H9 (cell line): ENCODE results near the gene VPS13C. TPM values are rescaled to one million over a fixed set of nuclear protein-coding genes. Genes with fewer than 3 reads are reported as not detected.

Source experiments
- DNase-seq: peaks from one replicate; pipeline ENCODE4 v3.0.0-alpha.2; 2017
- H2AFZ ChIP-seq: one replicate; pipeline ENCODE4 v1.6.1; 2013; ENCODE audit warnings: mild to moderate bottlenecking, low read length, control low read depth, moderate library complexity
- H2AK5ac ChIP-seq: 2 replicates; pipeline ENCODE4 v1.6.1; 2013; ENCODE audit warnings: low read length, control low read depth, mixed read lengths; ENCODE audit not compliant: insufficient read length
- H2BK120ac ChIP-seq: one replicate; pipeline ENCODE4 v1.6.1; 2013; ENCODE audit warnings: low read depth, mild to moderate bottlenecking, low read length, control low read depth, inconsistent platforms; ENCODE audit not compliant: poor library complexity, severe bottlenecking
- H2BK12ac ChIP-seq: 2 replicates; pipeline ENCODE4 v1.6.1; 2013; ENCODE audit warnings: low read length, control low read depth, mixed read lengths, low read depth; ENCODE audit not compliant: insufficient read length
- H2BK15ac ChIP-seq: 2 replicates; pipeline ENCODE4 v1.6.1; 2013; ENCODE audit warnings: low read depth, low read length, control low read depth
- H2BK20ac ChIP-seq: one replicate; pipeline ENCODE4 v1.6.1; 2013; ENCODE audit warnings: low read depth, mild to moderate bottlenecking, low read length, control low read depth, inconsistent platforms; ENCODE audit not compliant: poor library complexity, severe bottlenecking
- H2BK5ac ChIP-seq: 2 replicates; pipeline ENCODE4 v1.6.1; 2013; ENCODE audit warnings: low read length, control low read depth, mixed read lengths; ENCODE audit not compliant: insufficient read length
- H3K14ac ChIP-seq: 2 replicates; pipeline ENCODE4 v1.6.1; 2013; ENCODE audit warnings: low read length, control low read depth; ENCODE audit not compliant: insufficient read depth
- H3K18ac ChIP-seq: 2 replicates; pipeline ENCODE4 v1.6.1; 2013; ENCODE audit warnings: low read depth, mild to moderate bottlenecking, mixed read lengths, low read length, control low read depth; ENCODE audit not compliant: insufficient read length
- H3K23ac ChIP-seq: 2 replicates; pipeline ENCODE4 v1.6.1; 2013; ENCODE audit warnings: low read length, control low read depth, mixed read lengths, low read depth; ENCODE audit not compliant: insufficient read length
- H3K23me2 ChIP-seq: 2 replicates; pipeline ENCODE4 v1.6.1; 2013; ENCODE audit warnings: low read depth, mild to moderate bottlenecking, mixed read lengths, low read length, control low read depth; ENCODE audit not compliant: insufficient read length, poor library complexity, severe bottlenecking
- H3K27ac ChIP-seq: 2 replicates; pipeline ENCODE4 v1.5.1; 2013; ENCODE audit warnings: low read length, control low read depth, mixed read lengths, low read depth; ENCODE audit not compliant: insufficient read length
- H3K27me3 ChIP-seq: 2 replicates; pipeline ENCODE4 v1.6.1; 2013; ENCODE audit warnings: low read length, control low read depth, inconsistent platforms; ENCODE audit not compliant: insufficient read depth
- H3K4ac ChIP-seq: 2 replicates; pipeline ENCODE4 v1.6.1; 2013; ENCODE audit warnings: low read depth, mild to moderate bottlenecking, control low read depth, inconsistent platforms, low read length, moderate library complexity
- H3K4me1 ChIP-seq: 2 replicates; pipeline ENCODE4 v1.6.1; 2013; ENCODE audit warnings: low read length, control low read depth, inconsistent platforms; ENCODE audit not compliant: insufficient read depth
- H3K4me2 ChIP-seq: 2 replicates; pipeline ENCODE4 v1.6.1; 2013; ENCODE audit warnings: low read length, control low read depth, mixed read lengths; ENCODE audit not compliant: insufficient read length, insufficient read depth
- H3K56ac ChIP-seq: 2 replicates; pipeline ENCODE4 v1.6.1; 2013; ENCODE audit warnings: low read depth, mild to moderate bottlenecking, mixed read lengths, low read length, control low read depth; ENCODE audit not compliant: insufficient read length
- H3K79me1 ChIP-seq: 2 replicates; pipeline ENCODE4 v1.6.1; 2013; ENCODE audit warnings: low read depth, mild to moderate bottlenecking, moderate library complexity, low read length, control low read depth, inconsistent platforms; ENCODE audit not compliant: insufficient read depth, poor library complexity, severe bottlenecking
- H3K79me2 ChIP-seq: 2 replicates; pipeline ENCODE4 v1.6.1; 2013; ENCODE audit warnings: low read length, control low read depth, inconsistent platforms; ENCODE audit not compliant: insufficient read depth
- H3K9ac ChIP-seq: 2 replicates; pipeline ENCODE4 v1.6.1; 2013; ENCODE audit warnings: low read length, control low read depth, mixed read lengths; ENCODE audit not compliant: insufficient read length; ENCODE audit errors: extremely low read depth
- H3K9me3 ChIP-seq: one replicate; pipeline ENCODE4 v1.6.1; 2013; ENCODE audit warnings: low read depth, low read length, inconsistent platforms; ENCODE audit not compliant: control insufficient read depth
- H3T11ph ChIP-seq: one replicate; pipeline ENCODE4 v1.6.1; 2013; ENCODE audit warnings: mild to moderate bottlenecking, low read length, control low read depth, inconsistent platforms
- H4K20me1 ChIP-seq: one replicate; pipeline ENCODE4 v1.6.1; 2013; ENCODE audit not compliant: control insufficient read depth, insufficient read length, insufficient read depth
- H4K5ac ChIP-seq: 2 replicates; pipeline ENCODE4 v1.6.1; 2013; ENCODE audit warnings: low read depth, mild to moderate bottlenecking, mixed read lengths, low read length, control low read depth; ENCODE audit not compliant: insufficient read length
- H4K8ac ChIP-seq: replicated peaks from 2 replicates; pipeline ENCODE4 v1.6.1; 2013; ENCODE audit warnings: low read length, control low read depth, mixed read lengths, low read depth; ENCODE audit not compliant: insufficient read length
- H4K91ac ChIP-seq: 2 replicates; pipeline ENCODE4 v1.6.1; 2013; ENCODE audit warnings: low read depth, mild to moderate bottlenecking, moderate library complexity, mixed read lengths, low read length, control low read depth; ENCODE audit not compliant: insufficient read length
- H3K27ac Mint-ChIP-seq, 3 experiments: 2 replicates in 2 of 3; 3 replicates in 1 of 3; pipeline ENCODE4 v1.8.0; 2020 to 2021; ENCODE audit warnings: mixed read lengths in 3 of 3, mild to moderate bottlenecking in 1 of 3, moderate library complexity in 1 of 3
- H3K27me3 Mint-ChIP-seq: 2 replicates; pipeline ENCODE4 v1.8.0; 2021; ENCODE audit warnings: low read depth, mild to moderate bottlenecking, moderate library complexity, mixed read lengths
- H3K36me3 Mint-ChIP-seq, 3 experiments: 2 replicates in 2 of 3; 3 replicates in 1 of 3; pipeline ENCODE4 v1.8.0; 2020 to 2021; ENCODE audit warnings: low read depth in 3 of 3, mixed read lengths in 3 of 3; ENCODE audit not compliant: insufficient read depth in 1 of 3
- H3K4me1 Mint-ChIP-seq, 2 experiments: 2 replicates each; pipeline ENCODE4 v1.8.0; 2020; ENCODE audit warnings: mixed read lengths in 2 of 2
- H3K4me3 Mint-ChIP-seq, 2 experiments: 2 replicates in 1 of 2; 3 replicates in 1 of 2; pipeline ENCODE4 v1.8.0; 2020 to 2021; ENCODE audit warnings: mild to moderate bottlenecking in 2 of 2, mixed read lengths in 2 of 2, moderate library complexity in 1 of 2
- H3K9me3 Mint-ChIP-seq, 2 experiments: 2 replicates in 1 of 2; 3 replicates in 1 of 2; pipeline ENCODE4 v1.8.0; 2020; ENCODE audit warnings: mild to moderate bottlenecking in 2 of 2, mixed read lengths in 2 of 2, moderate library complexity in 1 of 2
- CTCF ChIP-seq: fragments of 200-600 bp; sonication (generic); conservative IDR thresholded peaks from 3 replicates; pipeline ENCODE4 v1.8.0; 2021; ENCODE audit warnings: antibody characterized with exemption, mild to moderate bottlenecking
- WGBS: extraction: QIAGEN DNeasy Blood & Tissue Kit; methylation state at CpG from one replicate; pipeline ENCODE4 v1.1.7; 2013; ENCODE audit warnings: missing lambda C conversion rate, low lambda C conversion rate, mixed read lengths; ENCODE audit not compliant: insufficient read length; ENCODE audit errors: extremely low coverage; 5-methylcytosine and 5-hydroxymethylcytosine counted together
- total RNA-seq: library from RNA; stranded (reverse); gene quantifications from 2 replicates; pipeline ENCODE4 v1.2.1, GENCODE V29; 2021

VPS13C gene
- total RNA-seq, 1 experiment from 2014 or later = 14.2 TPM

DNA sequence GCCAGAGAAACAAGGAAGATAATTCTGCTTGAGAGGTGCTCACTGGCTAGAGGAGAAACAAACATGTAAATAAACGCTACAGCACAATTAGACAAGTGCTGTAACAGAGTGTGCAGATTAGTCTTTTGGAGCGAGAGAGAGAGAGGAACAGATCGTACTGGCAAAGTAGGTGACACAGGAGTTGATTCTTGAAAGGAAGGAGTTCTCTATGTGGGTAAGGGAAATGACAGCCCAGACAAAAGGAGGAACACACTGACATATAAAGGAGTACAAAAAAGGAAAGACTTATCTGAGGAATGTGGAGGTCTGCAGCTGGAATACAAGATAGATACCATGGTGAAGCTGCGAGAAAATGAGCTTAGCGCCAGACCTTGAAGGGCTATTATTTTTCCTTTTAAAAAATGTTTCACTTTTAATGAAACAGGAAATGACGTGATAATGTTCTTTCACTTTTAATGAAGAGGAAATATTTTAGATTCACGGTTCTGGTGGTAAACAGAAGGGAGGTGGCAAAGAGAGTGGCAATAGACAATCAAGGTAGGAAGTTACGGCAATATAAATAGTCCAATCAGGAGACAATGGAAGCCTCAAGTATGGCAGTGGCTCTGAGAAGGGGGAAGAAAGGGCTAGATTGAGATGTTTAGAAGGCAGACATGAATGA, 202.9 kb downstream of the VPS13C start:
- no peak overlapping the region for H3K23ac ChIP-seq
- H3K56ac ChIP-seq = no peak overlapping the region
- H2BK120ac ChIP-seq = no peak overlapping the region
- no peak overlapping the region for H2AFZ ChIP-seq
- no peak overlapping the region for H3K27ac ChIP-seq
- H2BK5ac ChIP-seq = no peak overlapping the region
- H3K4ac ChIP-seq = no peak overlapping the region
- no peaks in the 10 kb centered on the region for H3K27me3 ChIP-seq
- Mint-ChIP-seq H3K9me3 (no peaks in the 10 kb centered on the region), H3K27ac (no peak overlapping the region), H3K36me3 (no peaks in the 10 kb centered on the region), H3K4me1 (no peaks in the 10 kb centered on the region), H3K4me3 (no peak overlapping the region), H3K27me3 (no peaks in the 10 kb centered on the region)
- H3K18ac ChIP-seq = no peak overlapping the region
- H4K20me1 ChIP-seq = no peaks in the 10 kb centered on the region
- H2AK5ac ChIP-seq = no peak overlapping the region
- no peak overlapping the region for H4K8ac ChIP-seq
- no peak overlapping the region for H3K14ac ChIP-seq
- H3K23me2 ChIP-seq = no peaks in the 10 kb centered on the region
- no peak for TF ChIP-seq CTCF
- H4K91ac ChIP-seq = no peak overlapping the region
- no peak overlapping the region for H2BK15ac ChIP-seq
- H3K4me1 ChIP-seq = no peaks in the 10 kb centered on the region; the same call in 1 of the 2 replicates
- no peak overlapping the region for H2BK20ac ChIP-seq
- no peaks in the 10 kb centered on the region for H3K9me3 ChIP-seq
- H3T11ph ChIP-seq = no peak overlapping the region
- H4K5ac ChIP-seq = no peak overlapping the region
- no peak overlapping the region for H3K9ac ChIP-seq
- no peaks in the 10 kb centered on the region for H3K79me1 ChIP-seq
- H3K4me2 ChIP-seq = no peak overlapping the region
- no CpG with 5 or more reads among the region's 8 CpGs for WGBS
- DNase-seq = no peak
- H2BK12ac ChIP-seq = no peak overlapping the region
- H3K79me2 ChIP-seq = no peaks in the 10 kb centered on the region
